GM19438 (cell line): ENCODE data around the gene HNRNPH1.

Experiments
- ATAC-seq: cut with Tn5 transposase; IDR thresholded peaks from one replicate; pipeline ENCODE4 v1.9.1; 2021; ENCODE audit warnings: low read depth; ENCODE audit not compliant: unreplicated experiment

The HNRNPH1 gene

DNA sequence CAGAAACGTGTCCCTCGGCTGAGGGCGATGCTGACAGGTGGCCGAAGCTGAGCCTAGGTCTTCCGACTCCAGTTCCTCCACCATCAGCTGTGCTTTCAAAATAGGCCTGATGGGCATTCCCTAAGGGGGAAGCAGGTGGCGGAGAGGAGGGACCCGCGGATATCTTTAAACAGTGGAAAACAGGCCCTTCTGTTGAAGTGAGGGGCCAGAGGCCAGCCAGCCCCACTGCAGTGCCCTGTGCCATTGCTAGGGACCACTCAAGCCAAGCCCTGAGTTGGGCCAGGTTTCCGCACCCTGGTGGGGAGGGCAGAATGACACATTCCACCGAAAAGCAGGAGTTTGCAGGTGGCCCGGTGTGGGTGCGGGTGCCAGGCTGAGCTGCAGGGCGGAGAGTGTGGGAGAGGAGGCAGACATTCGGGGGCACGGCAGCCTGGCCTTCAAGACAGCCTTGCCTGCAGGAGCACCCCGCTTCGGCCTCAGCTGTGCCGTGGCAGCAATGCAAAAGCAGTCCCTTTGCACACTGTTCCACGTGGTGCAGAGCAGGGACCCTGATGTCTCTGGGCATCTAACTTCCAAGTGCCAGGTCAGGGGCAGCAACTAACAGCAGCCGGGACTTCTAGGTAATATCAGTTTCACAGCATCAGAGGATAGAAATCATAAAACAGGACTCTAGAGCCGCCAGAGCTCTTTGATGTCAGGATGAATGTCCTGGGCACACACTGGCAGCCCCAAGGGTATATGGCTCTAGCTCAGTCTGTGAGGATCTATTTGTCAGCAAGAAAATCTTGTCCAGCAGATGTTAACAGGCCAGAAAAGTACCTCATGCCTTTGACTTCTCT, 17.2 kb downstream of the HNRNPH1 start:
- no peak for ATAC-seq

DNA sequence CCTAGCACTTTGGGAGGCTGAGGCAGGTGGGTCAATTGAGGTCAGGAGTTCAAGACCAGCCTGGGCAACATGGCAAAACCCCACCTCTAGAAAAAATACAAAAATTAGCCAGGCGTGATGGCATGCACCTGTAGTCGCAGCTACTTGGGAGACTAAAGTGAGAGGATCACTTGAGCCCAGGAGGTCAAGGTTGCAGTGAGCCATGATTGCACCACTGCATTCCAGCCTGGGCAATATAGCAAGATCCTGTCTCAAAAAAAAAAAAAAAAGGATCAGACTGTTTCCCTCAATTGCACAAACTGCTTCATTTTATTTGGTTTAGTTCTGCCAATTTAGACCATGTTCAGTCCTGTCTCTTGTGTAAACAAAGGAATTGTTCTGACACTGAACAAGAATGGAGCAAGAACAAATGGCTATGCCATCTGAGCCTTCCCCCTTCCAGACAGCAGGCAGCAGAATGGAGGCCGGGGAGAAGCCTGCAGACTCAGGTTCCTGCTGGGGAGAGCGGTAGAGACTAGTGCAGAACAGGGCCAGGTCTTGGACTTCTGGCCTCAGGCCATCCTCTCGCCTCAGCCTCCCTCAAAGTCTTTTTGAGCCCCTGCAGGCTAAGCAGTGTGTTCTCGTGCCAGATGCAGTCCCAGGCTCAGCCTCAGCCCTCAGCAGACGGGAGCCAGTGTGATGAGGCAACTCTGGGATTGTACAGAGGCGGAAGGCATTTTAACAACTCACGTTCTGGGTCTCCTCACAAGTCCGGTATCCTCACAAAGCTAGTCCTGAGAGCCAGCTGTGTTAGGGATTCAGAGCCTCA, 18.2 kb downstream of the HNRNPH1 start:
- ATAC-seq: no peak

DNA sequence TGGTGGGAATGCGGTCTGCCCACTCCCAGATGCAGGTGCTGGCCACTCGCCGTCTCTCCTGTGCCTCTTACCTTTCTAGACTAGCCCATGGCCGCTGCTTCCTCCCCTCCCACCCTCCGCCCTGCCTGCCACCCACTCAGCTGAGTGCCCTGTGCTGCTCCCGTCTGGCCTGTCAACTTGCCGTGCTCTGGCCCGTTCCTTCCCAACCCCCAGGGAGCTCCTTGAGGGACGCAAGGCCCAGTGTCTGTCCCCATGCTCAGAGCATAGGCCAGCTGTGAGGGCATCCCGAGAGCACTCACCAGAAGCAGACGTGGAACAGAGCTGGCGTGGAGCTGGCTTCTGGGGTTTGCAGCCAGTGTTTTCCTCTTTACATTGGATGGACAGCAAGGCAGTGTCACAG, 20.2 kb downstream of the HNRNPH1 start:
- ATAC-seq: no peak

DNA sequence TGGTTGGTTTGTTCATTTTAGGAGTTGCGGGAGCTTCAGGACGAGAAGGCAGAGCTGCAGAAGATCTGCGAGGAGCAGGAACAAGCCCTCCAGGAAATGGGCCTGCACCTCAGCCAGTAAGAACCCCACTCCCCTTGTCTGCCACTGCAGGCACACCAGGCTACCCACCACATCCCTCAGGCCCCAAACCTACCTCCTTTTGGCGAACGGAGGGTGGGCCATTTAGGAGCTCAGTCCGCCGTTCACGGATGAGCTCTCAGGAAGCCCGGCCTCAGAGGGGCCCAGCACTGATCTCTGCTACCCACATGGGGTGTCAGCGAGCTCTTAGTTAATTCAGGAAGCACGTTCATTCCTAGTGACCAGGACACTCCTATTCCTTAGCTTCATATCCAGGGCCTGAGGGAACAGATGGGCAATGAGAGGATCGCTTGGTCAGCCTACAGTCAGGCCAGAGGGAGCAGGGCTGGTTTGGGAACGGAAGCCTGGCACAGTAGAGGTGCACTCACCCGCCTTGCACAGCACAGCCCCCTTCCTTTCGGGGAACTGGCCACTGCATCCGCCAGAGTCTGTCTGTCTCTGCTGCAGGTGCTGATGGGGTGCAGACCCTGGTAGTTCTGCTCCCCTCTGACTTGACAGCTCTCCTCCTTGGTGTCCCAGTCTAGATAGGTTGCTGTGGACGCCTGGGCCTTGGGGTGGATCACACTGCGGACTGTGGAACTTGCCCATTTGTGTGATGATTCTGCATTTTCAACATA, 21.4 kb downstream of the HNRNPH1 start:
- ATAC-seq: no peak

DNA sequence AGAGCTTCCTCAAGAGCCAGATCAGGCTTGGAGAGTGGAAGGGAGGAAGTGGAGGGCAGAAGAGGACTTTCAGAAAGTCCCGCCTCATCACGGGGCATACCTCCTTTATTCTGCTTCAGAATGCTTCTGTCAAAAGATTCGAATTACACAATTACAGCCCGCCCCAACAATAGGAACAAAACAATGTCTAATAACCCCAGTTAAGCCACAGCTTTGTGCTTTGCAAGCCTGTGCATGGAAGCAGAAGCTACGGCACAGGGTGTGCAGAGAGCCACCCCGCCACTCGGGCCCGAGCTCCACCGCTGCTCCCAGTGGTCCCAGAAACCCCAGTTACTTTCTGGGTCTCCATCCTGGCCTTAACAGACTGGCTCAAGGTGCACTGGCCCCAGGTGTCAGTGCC, 23.5 kb downstream of the HNRNPH1 start:
- ATAC-seq: no peak

DNA sequence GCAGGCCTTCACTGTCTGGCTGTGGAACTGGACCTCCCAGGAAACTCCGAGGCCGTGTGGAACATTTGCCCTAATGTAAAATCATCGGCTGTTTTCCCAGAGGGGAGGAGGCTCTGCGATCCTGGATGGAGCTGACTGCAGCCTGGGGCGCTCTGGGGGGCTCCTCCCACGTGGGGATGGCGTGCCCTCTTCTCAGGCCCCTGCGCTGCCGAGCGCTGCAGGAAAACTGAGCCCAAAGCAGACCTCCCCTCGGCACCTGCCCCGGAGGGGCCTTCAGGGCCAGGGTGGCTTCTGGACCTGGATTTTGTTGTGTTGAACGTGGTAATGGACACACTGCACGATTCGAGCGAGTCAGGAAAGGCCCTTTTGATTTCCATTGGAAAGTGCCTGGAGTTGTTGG, 23.9 kb downstream of the HNRNPH1 start:
- no peak for ATAC-seq

DNA sequence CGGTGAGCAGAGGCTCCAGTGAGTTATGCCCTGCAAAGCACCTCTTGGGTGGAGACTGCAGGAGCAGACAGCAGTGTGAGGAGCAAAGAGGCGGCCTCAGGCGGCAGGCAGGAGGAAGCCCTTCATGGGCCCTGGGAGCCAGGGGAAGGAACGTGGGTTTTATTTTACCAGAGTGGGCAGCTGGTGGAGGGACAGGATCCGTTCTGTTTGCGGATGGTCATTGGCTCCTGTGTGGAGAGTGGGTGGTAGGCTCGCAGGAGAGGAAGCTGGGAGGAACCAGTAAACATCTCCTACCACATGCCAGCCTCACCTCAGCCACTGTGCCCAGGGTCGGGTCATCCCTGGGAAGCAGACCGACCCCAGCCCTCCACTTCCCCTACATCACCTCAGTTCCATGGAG, 24.4 kb downstream of the HNRNPH1 start:
- no peak for ATAC-seq

DNA sequence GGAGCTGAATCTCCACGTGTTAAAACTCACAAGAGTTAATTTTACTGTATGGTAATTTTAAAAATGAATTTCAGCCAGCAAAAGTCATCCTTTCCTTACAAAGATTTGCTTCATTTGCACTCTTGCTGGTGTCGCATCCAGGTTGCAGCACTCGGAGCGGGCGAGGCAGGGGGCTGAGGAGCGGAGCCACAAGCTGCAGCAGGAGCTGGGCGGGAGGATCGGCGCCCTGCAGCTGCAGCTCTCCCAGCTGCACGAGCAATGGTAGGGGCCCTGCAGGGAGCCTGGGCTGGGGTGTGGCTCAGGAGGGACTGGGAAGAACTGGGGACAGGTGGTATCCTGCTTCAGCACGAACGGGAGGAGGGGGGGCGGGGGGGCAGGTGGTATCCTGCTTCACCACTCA, 27.1 kb downstream of the HNRNPH1 start:
- no peak for ATAC-seq

DNA sequence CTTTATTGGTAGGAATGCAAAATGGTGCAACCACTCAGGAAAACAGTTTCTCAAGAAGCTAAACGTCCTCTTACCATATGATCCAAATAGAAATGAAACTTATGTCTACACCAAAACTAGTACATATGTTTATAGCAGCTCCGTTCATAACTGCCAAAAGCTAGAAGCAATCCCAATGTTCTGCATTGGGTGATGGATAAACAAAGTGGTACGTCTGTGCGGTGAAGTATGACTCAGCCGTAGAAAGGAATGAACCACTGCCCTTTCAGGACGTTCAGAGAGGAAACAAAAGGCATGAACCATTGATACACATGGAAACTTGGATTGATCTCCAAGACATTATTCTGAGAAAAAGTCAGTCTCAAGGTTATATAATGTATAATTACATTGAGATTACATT, 27.6 kb downstream of the HNRNPH1 start:
- no peak for ATAC-seq

DNA sequence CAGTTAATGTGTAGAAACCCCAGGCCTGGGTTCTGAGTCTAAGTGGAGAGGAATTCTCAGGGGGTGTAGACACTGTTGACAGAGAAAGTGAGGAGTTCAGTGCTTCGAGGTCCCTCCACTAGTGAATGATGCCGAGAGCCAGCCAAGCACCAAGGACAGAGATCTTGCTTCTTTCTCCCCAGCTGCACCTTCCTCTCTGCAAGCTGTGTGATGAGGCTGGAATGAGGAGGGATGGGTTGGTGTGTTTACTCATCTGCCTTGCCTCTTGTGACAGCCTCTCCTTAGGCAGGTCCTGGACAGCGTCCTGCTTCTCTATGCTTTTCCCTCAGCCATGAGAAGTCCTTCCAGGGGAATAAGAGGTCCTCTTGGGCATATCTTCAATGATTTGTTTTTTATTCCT, 35.3 kb downstream of the HNRNPH1 start:
- no peak for ATAC-seq

DNA sequence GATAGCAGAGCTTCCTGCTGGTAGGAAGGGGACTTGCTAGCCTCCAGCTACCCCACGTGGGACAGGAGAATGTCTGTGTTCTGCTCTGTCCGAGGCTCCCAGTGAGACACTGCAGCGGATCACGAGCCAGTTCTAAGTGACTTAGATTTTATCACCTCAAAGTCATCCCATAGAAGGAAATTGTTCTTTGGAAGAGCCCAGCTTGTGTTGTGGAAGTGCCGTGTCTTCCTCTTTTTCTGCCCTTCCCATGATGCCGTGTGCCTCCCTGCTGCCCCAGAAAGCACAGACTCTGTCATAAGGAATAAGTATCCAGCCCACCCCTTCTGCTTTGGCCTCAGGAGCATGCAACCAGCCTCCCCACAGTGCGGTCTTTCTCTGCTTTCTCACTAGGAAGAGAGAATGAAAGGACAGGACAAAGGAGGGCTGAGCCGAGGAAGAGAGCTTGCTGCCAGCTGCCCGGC, 37.5 kb downstream of the HNRNPH1 start:
- no peak for ATAC-seq

DNA sequence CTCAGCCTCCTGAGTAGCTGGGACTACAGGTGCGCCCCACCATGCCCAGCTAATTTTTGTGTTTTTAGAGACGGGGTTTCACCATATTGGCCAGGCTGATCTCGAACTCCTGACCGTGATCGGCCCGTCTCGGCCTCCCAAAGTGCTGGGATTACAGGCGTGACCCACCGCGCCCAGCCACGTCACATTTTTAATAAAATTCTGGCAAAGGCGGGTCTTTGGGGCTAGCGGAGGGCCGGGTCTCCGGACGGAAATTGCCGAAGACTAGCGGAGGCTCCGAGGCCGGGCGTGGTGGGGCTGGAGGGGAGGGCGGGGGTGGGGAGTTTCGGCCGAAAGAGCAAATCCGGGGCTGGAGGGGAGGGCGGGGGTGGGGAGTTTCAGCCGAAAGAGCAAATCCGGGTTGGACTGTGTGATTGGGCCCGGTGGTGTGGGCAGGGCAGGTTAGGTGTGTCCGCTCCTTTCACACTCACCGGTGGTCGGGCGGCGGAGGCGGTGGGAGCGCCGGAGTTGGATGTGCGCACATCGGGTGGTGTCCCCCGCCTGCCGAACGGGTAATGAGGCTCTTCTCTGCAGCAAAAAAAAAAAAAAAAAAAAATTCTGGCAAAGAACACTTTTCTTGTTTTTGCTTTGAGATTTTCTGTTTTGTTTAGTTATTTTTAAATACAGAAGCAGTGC, 46.0 kb downstream of the HNRNPH1 start:
- no peak for ATAC-seq

DNA sequence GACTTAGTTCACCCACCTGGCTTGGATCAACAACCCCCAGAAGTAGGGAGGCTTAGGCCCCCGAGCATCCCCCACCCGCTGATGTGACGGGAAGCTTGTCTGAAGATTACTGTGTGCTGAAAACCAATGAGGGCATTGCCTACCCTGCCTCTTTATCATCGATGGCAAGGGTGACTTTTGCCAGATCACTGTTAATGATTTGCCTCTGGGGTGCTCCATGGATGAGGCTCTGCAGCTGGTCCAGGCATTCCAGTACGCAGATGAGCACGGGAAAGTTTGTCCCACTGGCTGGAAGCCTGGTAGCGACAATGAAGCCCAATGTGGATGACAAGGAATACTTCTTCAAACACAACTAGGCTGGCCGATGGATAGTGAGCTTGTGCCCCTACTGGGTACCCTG, 51.1 kb downstream of the HNRNPH1 start:
- no peak for ATAC-seq

DNA sequence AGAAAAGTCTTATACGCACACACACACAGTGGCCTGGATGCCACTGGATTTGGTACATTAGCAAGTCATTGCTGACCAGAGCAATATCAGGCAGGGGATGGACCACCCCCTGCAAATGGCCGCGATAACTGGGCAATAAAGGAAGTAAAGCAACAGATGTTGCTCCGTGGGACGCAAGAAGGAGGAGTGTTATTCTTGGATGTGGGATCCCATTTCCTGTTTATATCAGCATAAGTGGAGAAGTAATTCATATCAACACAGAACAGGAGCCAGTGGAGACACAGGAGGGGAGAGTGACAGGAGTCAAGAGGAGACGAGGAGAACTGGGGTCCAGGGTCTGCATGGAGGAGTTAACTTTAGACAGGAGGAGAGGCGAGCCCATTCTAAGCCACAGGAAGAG, 54.8 kb downstream of the HNRNPH1 start:
- no peak for ATAC-seq

DNA sequence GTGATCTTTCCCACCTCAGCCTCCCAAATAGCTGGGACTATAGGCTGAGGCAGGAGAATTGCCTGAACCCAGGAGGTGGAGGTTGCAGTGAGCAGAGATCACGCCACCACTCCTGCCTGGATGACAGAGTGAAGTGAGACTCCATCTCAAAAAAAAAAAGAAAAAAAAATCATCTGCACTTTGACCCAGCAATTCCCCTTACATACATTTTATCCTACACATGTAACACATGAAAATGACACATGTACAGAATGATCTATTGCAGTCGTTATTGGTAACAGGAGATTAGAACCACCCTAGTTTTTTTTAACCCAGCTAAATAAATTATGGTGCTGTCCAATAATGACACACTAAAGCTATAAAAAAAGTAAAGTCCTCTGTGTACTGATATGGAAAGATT, 58.9 kb downstream of the HNRNPH1 start:
- ATAC-seq: no peak
